SK-N-SH treated with all-trans-retinoic acid at 6 μM for 48 hours (cell line): ENCODE data around the gene ZNF469.

Experiments
- ATAC-seq: fragments of 200-7000 bp; cut with Tn5 transposase; 3 replicates; pipeline ENCODE4 v1.9.1; 2020; ENCODE audit warnings: mild to moderate bottlenecking, moderate library complexity
- ARNTL ChIP-seq: fragments of 450-650 bp; formaldehyde crosslinking; IDR thresholded peaks from 2 replicates; pipeline ENCODE4 v1.5.0; 2020; ENCODE audit warnings: low read depth, mild to moderate bottlenecking, moderate library complexity, borderline replicate concordance
- BACH2 ChIP-seq: fragments of 250-450 bp; sonication (Bioruptor Pico); IDR thresholded peaks from 2 replicates; pipeline ENCODE4 v1.9.0; 2021; ENCODE audit warnings: mild to moderate bottlenecking, borderline replicate concordance
- GLIS3 ChIP-seq: fragments of 250-450 bp; sonication (Bioruptor Pico); IDR thresholded peaks from 2 replicates; pipeline ENCODE4 v1.5.0; 2020; ENCODE audit warnings: mild to moderate bottlenecking, moderate library complexity
- ISL1 ChIP-seq: fragments of 250-450 bp; sonication (Bioruptor Pico); IDR thresholded peaks from 2 replicates; pipeline ENCODE4 v2.1.2; 2022; ENCODE audit warnings: mild to moderate bottlenecking, moderate library complexity
- OSR1 ChIP-seq: fragments of 250-450 bp; sonication (Bioruptor Pico); IDR thresholded peaks from 2 replicates; pipeline ENCODE4 v1.8.0; 2022; ENCODE audit warnings: moderate library complexity, mild to moderate bottlenecking, inconsistent platforms
- PPARA ChIP-seq: fragments of 250-450 bp; sonication (Bioruptor Pico); IDR thresholded peaks from 2 replicates; pipeline ENCODE4 v1.5.0; 2020; ENCODE audit warnings: mild to moderate bottlenecking, borderline replicate concordance
- RARB ChIP-seq: fragments of 250-450 bp; sonication (Bioruptor Pico); IDR thresholded peaks from 2 replicates; pipeline ENCODE4 v1.8.0; 2021; ENCODE audit warnings: mild to moderate bottlenecking, moderate library complexity
- SNAI2 ChIP-seq: fragments of 250-450 bp; sonication (Bioruptor Pico); IDR thresholded peaks from 2 replicates; pipeline ENCODE4 v1.5.0; 2020; ENCODE audit warnings: mild to moderate bottlenecking, moderate library complexity
- TCF4 ChIP-seq: fragments of 250-450 bp; sonication (Bioruptor Pico); IDR thresholded peaks from 2 replicates; pipeline ENCODE4 v1.8.0; 2021; ENCODE audit warnings: mild to moderate bottlenecking, moderate library complexity, borderline replicate concordance
- TOX ChIP-seq: fragments of 250-450 bp; sonication (Bioruptor Pico); IDR thresholded peaks from 2 replicates; pipeline ENCODE4 v1.8.0; 2021; ENCODE audit warnings: mild to moderate bottlenecking, moderate library complexity, borderline replicate concordance
- ZFP3 ChIP-seq: fragments of 250-450 bp; sonication (Bioruptor Pico); IDR thresholded peaks from 2 replicates; pipeline ENCODE4 v1.5.0; 2020; ENCODE audit warnings: mild to moderate bottlenecking, moderate library complexity
- ZFP30 ChIP-seq: fragments of 450-650 bp; formaldehyde crosslinking; IDR thresholded peaks from 2 replicates; pipeline ENCODE4 v1.5.0; 2022; ENCODE audit warnings: mild to moderate bottlenecking, moderate library complexity
- ZNF565 ChIP-seq: fragments of 450-650 bp; formaldehyde crosslinking; conservative IDR thresholded peaks from 2 replicates; pipeline ENCODE4 v1.5.0; 2020; ENCODE audit warnings: low read depth, mild to moderate bottlenecking, moderate library complexity
- ZNF70 ChIP-seq: fragments of 450-650 bp; formaldehyde crosslinking; IDR thresholded peaks from 2 replicates; pipeline ENCODE4 v1.5.0; 2020; ENCODE audit warnings: mild to moderate bottlenecking, moderate library complexity
- ZNF8 ChIP-seq: fragments of 450-650 bp; formaldehyde crosslinking; IDR thresholded peaks from 2 replicates; pipeline ENCODE4 v1.5.0; 2020; ENCODE audit warnings: mild to moderate bottlenecking, moderate library complexity
- TF ChIP-seq, protein P1 (sequence below): fragments of 250-450 bp; sonication (Bioruptor Pico); IDR thresholded peaks from 2 replicates; pipeline ENCODE4 v1.5.1; 2021; ENCODE audit warnings: mild to moderate bottlenecking, moderate library complexity
- TF ChIP-seq, protein P2 (sequence below): fragments of 250-450 bp; sonication (Bioruptor Pico); IDR thresholded peaks from 2 replicates; pipeline ENCODE4 v1.5.1; 2020; ENCODE audit warnings: low read depth, mild to moderate bottlenecking, moderate library complexity
- TF ChIP-seq, protein P3 (sequence below): fragments of 250-450 bp; sonication (Bioruptor Pico); IDR thresholded peaks from 2 replicates; pipeline ENCODE4 v1.8.0; 2020; ENCODE audit warnings: mild to moderate bottlenecking, moderate library complexity, borderline replicate concordance
- TF ChIP-seq, protein P4 (sequence below): fragments of 250-450 bp; sonication (Bioruptor Pico); IDR thresholded peaks from 2 replicates; pipeline ENCODE4 v1.5.0; 2020; ENCODE audit warnings: mild to moderate bottlenecking, moderate library complexity
- TF ChIP-seq, protein P5 (sequence below): fragments of 250-450 bp; sonication (Bioruptor Pico); IDR thresholded peaks from 2 replicates; pipeline ENCODE4 v1.8.0; 2021; ENCODE audit warnings: low read depth, mild to moderate bottlenecking, moderate library complexity, borderline replicate concordance

Gene ZNF469

DNA sequence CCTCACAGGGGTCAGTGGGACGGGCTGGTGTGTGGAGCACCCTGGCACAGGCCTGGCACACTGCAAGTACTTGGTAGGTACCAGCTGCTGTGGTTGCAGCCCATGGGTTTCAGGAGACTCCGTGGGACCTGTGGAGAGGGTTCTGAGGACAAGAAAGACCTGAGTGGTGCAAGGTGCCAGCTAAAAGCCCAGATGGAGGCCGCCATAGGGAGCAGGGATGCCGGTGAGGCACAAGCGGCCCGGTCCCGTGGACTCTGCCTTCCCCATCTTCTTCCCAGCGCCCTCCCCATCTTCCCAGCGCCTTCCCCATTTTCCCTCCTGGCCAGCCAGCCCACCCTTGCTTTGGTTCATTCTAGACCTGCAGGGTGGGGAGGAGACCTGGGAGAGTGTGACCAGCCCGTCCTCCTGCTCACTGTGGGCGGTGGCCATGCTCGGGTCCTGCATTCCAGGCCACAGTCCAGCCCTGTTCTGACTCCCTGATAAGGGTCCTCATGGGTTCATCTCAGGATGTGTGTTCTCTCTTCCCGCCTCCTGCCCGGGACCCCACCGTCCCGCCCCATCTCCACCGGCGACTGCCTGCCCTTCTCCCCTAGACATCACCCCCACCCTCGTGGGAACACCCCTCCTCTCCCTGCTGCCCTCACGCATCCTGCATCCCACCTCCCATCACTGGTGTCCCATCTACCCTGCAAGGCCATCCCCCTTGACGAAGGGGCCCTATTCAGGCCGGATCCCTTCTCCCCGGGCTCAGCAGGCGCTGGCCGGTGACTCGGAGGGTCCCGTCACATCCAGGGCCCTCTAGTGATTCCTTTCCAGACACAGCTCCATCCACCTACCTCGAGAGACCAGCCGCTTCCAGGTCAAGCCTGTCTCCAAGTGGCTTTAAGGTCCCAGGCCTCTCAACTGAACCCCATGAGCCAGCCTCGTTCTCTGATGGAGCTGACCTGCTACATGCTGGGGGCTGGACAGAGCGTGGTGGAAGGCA, 3.4 kb downstream of the ZNF469 start:
- ATAC-seq = no peak
- TF ChIP-seq, protein P1, sequence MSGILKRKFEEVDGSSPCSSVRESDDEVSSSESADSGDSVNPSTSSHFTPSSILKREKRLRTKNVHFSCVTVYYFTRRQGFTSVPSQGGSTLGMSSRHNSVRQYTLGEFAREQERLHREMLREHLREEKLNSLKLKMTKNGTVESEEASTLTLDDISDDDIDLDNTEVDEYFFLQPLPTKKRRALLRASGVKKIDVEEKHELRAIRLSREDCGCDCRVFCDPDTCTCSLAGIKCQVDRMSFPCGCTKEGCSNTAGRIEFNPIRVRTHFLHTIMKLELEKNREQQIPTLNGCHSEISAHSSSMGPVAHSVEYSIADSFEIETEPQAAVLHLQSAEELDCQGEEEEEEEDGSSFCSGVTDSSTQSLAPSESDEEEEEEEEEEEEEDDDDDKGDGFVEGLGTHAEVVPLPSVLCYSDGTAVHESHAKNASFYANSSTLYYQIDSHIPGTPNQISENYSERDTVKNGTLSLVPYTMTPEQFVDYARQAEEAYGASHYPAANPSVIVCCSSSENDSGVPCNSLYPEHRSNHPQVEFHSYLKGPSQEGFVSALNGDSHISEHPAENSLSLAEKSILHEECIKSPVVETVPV (CRISPR knock-in tag) = no peak
- TF ChIP-seq ZFP30 (CRISPR knock-in tag) = no peak
- TF ChIP-seq GLIS3 (CRISPR knock-in tag) = no peak
- no peak for TF ChIP-seq ISL1 (CRISPR knock-in tag)
- TF ChIP-seq OSR1 = no peak
- no peak for TF ChIP-seq SNAI2 (CRISPR knock-in tag)
- TF ChIP-seq, all 23 proteins: peak for 0

DNA sequence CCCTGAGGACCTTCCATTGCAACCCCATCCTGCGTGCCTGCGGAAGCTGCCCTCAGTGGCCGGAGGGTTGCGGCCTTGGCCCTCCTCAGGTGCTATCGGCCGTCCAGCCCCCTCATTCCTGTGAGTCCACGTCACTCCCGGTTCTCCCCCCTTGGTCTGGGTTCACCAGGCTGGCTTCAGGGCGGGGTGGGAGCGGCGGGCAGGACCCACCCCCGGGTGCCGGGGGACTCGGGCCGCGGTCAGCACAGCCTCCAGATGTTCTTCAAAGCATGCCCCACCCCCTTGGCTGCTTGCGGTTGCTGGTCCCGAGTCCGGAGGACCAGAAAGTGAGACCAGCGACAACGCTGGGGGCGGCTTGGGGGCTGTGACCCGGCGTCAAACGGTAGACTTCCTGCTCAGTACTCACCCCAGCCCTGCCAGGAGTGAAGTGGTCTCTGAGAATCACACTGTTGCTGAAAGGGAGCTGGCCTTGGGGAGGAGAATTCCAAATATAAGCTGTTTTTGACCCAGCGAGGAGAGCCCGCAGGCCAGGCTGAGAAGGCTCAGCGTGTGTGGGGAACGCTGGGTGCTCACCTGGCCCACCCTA, 4.5 kb downstream of the ZNF469 start:
- no peak for ATAC-seq
- TF ChIP-seq ISL1 (CRISPR knock-in tag) (no peak), ZFP30 (CRISPR knock-in tag) (no peak), ARNTL (CRISPR knock-in tag) (no peak), SNAI2 (CRISPR knock-in tag) (no peak), ZFP3 (CRISPR knock-in tag) (no peak), TOX (CRISPR knock-in tag) (no peak), RARB (CRISPR knock-in tag) (no peak), ZNF70 (no peak), ZNF8 (no peak), BACH2 (CRISPR knock-in tag) (no peak), ZNF565 (no peak), GLIS3 (CRISPR knock-in tag) (no peak), TCF4 (no peak), PPARA (CRISPR knock-in tag) (no peak)
- TF ChIP-seq, protein P2, sequence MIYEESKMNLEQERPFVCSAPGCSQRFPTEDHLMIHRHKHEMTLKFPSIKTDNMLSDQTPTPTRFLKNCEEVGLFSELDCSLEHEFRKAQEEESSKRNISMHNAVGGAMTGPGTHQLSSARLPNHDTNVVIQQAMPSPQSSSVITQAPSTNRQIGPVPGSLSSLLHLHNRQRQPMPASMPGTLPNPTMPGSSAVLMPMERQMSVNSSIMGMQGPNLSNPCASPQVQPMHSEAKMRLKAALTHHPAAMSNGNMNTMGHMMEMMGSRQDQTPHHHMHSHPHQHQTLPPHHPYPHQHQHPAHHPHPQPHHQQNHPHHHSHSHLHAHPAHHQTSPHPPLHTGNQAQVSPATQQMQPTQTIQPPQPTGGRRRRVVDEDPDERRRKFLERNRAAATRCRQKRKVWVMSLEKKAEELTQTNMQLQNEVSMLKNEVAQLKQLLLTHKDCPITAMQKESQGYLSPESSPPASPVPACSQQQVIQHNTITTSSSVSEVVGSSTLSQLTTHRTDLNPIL = no peak
- TF ChIP-seq, protein P3, sequence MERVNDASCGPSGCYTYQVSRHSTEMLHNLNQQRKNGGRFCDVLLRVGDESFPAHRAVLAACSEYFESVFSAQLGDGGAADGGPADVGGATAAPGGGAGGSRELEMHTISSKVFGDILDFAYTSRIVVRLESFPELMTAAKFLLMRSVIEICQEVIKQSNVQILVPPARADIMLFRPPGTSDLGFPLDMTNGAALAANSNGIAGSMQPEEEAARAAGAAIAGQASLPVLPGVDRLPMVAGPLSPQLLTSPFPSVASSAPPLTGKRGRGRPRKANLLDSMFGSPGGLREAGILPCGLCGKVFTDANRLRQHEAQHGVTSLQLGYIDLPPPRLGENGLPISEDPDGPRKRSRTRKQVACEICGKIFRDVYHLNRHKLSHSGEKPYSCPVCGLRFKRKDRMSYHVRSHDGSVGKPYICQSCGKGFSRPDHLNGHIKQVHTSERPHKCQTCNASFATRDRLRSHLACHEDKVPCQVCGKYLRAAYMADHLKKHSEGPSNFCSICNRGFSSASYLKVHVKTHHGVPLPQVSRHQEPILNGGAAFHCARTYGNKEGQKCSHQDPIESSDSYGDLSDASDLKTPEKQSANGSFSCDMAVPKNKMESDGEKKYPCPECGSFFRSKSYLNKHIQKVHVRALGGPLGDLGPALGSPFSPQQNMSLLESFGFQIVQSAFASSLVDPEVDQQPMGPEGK (CRISPR knock-in tag) = no peak
- TF ChIP-seq, protein P4, sequence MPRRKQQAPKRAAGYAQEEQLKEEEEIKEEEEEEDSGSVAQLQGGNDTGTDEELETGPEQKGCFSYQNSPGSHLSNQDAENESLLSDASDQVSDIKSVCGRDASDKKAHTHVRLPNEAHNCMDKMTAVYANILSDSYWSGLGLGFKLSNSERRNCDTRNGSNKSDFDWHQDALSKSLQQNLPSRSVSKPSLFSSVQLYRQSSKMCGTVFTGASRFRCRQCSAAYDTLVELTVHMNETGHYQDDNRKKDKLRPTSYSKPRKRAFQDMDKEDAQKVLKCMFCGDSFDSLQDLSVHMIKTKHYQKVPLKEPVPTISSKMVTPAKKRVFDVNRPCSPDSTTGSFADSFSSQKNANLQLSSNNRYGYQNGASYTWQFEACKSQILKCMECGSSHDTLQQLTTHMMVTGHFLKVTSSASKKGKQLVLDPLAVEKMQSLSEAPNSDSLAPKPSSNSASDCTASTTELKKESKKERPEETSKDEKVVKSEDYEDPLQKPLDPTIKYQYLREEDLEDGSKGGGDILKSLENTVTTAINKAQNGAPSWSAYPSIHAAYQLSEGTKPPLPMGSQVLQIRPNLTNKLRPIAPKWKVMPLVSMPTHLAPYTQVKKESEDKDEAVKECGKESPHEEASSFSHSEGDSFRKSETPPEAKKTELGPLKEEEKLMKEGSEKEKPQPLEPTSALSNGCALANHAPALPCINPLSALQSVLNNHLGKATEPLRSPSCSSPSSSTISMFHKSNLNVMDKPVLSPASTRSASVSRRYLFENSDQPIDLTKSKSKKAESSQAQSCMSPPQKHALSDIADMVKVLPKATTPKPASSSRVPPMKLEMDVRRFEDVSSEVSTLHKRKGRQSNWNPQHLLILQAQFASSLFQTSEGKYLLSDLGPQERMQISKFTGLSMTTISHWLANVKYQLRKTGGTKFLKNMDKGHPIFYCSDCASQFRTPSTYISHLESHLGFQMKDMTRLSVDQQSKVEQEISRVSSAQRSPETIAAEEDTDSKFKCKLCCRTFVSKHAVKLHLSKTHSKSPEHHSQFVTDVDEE (CRISPR knock-in tag) = no peak
- TF ChIP-seq, protein P5, sequence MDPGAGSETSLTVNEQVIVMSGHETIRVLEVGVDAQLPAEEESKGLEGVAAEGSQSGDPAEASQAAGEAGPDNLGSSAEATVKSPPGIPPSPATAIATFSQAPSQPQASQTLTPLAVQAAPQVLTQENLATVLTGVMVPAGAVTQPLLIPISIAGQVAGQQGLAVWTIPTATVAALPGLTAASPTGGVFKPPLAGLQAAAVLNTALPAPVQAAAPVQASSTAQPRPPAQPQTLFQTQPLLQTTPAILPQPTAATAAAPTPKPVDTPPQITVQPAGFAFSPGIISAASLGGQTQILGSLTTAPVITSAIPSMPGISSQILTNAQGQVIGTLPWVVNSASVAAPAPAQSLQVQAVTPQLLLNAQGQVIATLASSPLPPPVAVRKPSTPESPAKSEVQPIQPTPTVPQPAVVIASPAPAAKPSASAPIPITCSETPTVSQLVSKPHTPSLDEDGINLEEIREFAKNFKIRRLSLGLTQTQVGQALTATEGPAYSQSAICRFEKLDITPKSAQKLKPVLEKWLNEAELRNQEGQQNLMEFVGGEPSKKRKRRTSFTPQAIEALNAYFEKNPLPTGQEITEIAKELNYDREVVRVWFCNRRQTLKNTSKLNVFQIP (CRISPR knock-in tag) = no peak
